HG03521 (cell line): ENCODE data around the gene HSDL2.
"Not testable (repeated sequence)": the region's sequence is repeated elsewhere in the genome, so short reads cannot be mapped to it uniquely, and the experiment has no call there.

Source experiments
- ATAC-seq: cut with Tn5 transposase; IDR thresholded peaks from one replicate; pipeline ENCODE4 v1.9.1; 2021; ENCODE audit warnings: mild to moderate bottlenecking, moderate library complexity; ENCODE audit not compliant: unreplicated experiment

Gene HSDL2

DNA sequence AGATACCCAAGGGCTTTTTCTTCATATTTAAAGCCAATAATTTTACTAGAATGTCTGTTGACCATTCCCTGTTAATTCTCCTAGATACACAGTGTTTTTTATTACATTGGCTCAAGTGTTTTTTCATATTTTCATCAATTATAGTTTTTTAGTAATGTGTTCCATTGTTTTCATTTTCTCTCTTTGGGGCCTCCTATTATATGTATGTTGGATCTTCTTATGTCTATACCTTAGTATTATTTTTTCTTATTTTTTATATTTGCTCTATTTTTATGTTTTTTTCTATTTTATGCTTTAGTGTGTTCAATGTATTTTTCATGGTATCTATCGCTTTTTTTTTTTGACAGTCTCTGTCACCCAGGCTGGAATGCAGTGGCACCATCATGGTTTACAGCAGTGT, 114.2 kb downstream of the HSDL2 start:
- ATAC-seq: no peak

DNA sequence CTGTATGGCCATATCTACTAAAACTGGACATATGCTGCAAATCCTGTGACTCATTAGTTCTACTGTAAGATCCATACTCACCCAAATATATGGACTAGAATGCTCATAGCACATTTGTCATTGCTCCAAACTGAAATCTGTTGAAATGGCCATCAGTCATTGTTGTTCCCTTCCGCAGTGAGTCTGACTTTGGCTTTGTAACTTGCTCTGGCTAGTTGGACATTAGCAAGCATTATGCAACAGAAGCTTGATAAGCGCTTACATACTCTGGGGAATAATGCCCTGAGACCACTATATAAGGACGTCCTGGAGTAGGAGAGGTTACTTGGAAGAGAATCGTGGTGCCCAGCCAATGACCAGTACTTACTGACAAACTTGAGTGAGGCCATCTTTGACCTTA, 115.7 kb downstream of the HSDL2 start:
- no peak for ATAC-seq

DNA sequence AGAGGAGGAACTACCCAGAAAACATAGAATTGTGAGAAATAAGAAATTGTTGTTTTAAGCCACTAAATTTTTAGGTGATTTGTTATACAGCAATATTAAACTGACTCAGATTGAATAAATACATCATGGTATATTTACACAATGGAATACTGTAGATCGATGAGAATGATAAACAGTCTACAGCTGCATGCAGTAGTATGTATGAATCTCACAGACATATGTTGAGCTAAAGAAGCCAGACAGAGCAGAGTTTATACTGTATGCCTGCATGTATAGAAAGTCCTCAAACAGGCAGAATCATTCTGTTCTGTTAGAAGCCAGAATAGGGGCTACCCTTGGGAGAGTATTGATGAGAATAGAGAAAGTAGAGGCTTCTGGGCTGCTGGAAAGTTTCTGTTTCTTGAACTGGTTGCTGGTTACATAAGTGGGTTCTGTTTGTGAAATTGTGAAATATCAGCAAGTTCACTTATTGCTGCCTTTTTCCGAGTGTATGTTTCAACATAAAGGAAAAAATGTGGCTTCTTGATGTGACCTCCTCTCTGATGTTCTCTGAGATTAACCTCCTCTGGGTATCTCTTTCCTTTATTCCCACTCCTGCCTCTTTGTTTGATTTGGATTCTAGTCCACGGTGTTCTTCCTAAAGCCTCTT, 116.3 kb downstream of the HSDL2 start:
- ATAC-seq: no peak

DNA sequence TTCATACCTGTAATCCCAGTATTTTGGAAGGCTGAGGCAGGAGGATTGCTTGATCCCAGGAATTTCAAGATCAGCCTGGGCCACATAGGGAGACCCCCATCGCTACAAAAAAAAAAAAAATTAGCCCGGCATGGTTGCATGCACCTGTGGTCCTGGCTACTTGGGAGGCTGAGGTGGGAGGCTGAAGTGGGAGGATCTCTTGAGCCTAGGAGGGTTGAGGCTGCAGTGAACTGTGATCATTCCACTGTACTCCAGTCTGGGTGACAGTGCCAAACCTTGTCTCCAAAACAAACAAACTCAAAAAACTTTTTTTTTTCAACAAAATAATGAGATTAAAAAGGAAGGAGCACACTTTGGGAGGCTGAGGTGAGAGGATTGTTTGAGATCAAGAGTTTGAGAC, 120.9 kb downstream of the HSDL2 start:
- ATAC-seq: no peak

DNA sequence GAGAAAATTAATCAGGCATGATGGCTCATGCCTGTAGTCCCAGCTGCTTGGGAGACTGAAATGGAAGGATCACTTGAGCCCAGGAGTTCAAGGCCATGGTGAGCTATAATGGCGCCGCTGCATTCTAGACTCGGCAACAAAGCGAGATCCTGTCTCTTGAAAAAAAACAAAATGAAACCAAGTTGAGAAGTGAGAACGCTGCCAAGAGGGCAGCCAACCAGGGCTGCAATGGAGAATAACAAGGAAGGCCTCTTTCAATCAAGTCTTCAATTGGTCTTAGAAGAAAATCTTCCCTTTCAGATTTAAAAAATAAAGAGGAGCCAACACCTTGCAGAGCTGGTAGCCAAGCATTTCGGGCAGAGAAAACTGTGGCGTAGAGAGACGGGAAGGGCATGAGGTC, 121.4 kb downstream of the HSDL2 start:
- no peak for ATAC-seq

DNA sequence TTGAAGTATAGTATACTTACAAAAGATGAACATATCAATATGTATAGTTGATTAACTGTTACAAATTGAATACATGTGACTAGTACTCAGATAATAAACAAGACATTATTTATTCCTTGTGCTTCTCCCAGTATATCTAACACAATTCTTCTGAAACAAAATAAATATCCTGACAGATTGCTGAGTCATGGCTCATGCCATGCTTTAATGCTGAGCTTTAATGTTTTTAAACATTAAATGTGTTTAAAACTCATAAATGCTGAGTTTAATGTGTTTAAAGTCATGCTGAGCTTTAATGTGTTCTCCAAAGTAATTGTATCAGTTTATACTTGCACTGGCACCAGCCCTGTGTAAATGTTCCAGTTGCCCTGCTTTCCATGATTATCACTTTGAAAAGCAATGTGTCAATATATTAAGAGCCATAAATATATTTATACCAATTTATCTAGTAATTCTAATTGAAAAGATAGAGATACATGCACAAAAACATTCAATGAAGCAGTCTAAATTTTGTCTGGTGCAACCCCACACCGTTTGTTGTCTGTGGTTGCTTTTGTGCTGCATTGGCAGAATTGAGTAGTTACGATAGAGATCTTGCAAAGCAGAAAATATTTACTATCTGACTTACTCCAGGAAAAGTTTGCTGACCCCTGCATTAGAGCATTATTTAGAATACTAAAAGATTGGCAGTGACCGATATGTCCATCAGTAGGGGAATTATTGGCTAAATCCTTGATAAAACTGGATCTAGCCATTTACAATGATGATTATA, 122.5 kb downstream of the HSDL2 start:
- ATAC-seq: no peak

DNA sequence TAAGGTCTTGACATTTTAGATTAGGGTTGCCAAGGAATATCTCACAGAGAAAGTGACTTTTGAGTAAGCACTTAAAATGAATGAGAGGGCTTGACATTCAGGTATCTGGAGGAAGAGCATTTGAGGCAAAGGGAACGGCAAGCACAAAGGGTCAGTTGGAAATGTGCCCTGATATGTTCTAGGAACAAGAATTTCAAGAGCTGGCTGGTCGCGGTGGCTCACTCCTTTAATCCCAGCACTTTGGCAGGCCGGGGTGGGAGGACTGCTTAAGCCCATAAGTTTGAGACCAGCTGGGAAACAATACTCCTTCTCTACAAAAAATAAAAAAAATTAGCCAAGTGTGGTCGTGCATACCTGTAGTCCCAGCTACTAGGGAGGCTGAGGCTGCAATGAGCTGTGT, 123.3 kb downstream of the HSDL2 start:
- no peak for ATAC-seq

DNA sequence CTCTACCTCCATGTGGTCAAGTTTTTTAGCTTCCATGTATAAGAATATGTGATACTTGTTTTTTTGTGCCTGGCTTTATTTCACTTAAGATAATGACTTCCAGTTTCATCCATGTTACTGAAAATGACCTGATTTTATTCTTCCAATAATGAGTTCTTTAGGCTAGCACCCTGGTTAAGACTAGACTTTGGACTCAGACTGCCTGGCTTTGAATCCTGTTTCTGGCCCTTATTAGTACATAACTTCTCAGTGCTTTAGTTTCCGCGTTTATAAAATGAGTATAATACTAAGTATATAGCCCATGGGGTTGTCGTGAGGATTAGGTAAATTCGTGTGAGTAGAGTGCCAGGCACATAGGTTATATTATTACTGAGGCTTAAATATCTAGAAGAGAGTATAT, 125.2 kb downstream of the HSDL2 start:
- no peak for ATAC-seq

DNA sequence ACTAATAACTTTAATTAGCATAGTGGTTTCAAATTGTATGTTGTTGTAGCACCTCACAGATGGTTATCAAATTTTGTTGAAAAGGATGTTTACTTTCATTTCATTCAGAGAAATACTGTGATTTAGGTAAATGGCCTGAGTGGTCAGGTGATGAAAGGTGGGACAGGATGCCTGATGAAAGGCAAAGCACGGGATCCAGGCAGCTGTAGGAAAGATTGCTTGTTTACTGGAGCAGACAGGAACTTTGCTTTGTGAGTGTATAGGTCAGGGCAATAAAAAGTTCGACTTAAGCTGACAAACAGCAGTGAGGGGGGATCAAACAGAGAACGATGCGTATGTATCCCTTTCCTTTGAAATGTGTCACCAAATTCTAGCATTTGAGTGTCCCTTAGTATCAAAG, 125.7 kb downstream of the HSDL2 start:
- ATAC-seq: no peak

DNA sequence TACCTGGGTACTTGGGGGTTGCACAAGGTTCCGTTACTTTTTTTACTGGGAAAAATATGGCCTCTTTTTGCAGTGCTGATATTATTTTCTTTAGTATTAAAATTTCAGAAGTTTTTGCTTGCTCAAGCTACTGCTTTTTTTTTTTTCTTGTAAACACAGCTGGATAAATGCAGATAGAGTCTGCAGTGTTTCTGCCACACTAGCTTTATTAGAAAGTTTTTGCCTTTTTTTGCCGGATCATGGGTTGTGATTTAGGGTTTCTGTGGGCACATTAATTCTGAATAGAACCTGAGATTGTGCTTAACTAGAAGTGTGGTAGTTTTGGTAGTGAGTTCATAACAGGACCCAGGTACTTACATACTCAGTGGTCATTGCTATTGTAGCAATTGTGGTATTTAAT, 126.7 kb downstream of the HSDL2 start:
- no peak for ATAC-seq

DNA sequence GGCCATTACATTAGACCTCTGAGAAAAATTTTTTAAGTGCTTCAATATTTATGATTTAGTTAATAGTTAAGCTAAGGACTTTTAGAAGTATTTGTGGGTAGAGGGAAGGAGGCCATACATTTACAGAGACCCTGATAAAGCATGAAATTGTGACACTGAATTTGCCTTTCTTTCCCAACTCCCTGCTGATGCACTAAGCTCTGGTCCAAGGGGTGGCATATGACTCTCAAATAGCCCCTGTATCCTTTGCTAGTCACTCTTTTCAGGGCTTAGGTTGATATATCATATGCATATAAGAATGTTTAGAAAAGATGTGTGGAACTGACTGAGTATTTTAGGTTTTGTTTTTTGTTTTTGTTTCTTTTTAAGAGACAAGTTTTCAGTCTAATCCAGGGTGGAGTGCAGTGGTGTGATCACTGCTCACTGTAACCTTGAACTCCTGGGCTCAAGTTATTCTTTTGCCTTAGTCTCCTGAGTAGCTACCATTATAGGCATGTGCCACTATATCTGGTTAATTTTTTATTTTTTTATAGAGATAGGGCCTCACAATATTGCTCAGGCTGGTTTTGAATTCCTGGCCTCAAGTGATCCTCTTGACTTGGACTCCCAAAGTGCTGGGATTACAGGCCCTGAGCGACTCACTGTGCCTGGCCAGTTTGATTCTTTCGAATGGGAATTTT, 127.2 kb downstream of the HSDL2 start:
- ATAC-seq: no peak

DNA sequence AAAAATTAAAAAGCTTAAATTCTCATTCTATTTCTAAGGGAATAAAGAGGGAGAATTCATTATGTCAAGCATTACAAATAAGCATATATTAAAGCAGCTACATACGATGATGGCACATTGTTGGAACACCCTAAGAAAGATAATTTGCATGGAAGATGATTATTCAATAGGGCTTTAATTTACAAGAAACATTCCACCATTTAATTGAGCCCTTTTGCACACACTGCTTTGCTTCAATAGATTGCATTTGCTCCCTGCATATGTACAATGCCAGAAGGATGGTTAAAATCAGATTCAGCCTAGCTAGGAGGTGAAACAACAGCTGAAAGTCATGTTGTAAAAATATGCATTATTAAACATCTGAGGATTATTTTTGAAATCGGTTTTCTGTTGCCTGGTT, 128.5 kb downstream of the HSDL2 start:
- ATAC-seq: no peak

DNA sequence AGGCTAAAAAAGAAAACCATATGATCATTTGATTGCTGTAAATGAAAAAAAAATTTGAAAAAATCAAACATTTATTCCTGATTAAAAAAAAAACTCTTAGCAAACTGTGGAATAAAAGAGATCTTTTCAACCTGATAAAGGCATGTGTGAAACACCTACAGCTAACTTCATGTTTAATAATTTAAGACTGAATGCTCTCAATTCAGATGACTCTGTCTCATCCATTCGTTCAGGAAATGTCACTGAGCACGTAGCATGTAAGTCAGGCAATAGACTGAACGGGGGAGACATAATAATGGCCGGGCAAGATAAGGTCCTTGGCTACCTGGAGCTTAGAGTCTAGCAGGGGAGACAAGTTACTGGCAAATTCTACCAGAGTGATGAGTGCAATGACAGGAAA, 132.5 kb downstream of the HSDL2 start:
- ATAC-seq: not testable (repeated sequence)

DNA sequence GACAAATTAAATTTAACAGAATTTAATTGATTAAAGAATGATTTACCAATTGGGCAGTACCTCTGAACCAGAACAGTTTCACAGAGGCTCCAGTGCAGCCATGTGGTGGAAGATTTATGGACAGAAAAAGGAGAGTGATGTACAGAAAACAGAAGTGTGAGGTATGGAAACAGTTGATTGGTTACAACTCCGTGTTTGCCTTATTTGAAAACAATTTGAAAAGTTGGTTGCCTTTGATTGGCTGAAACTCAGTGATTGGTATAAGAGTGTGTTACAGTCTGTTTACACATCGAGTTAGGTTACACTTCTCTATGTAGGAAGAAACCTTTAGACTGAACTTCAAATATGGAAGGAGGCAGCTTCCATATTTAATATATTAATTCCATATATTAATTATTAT, 136.9 kb downstream of the HSDL2 start:
- no peak for ATAC-seq

DNA sequence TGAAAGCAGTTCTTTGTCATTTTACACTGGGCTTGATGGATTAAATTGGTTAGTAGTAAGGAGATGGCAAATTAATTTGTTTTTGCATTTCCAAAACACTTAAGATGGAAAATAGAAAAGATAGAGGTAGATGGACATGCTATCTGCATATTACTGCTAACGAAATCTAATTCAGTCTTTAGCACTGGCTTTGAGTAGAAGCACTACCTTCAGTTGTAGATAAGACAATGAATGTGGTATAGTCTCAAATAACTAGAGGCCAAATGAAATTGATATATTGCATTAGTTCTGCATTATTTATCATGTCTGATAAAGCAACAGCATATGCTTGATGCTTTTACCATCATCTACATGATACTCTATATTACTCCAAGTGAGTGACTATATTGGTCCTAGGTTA, 140.2 kb downstream of the HSDL2 start:
- ATAC-seq: no peak

DNA sequence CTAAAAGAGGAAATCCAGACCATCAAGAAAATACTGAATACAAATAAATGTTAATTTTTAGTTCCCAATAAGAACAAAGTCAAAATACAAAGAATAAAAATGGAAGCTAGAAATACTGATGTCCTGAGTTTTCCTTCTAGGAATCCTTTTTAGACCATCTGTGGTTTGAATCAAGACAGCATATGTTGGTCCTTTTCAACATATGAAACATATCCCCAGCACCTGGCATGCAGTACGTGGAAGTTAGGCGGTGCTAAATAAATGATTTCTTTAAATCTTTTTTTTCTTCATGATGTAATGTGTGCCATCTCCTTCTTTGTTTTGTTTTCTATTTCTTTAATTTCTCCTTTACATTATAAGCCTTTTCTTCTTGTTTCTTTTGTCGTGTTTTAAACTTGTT, 140.7 kb downstream of the HSDL2 start:
- ATAC-seq: no peak
